Measurements from ENCODE around the gene GUCA2A.

DNA sequence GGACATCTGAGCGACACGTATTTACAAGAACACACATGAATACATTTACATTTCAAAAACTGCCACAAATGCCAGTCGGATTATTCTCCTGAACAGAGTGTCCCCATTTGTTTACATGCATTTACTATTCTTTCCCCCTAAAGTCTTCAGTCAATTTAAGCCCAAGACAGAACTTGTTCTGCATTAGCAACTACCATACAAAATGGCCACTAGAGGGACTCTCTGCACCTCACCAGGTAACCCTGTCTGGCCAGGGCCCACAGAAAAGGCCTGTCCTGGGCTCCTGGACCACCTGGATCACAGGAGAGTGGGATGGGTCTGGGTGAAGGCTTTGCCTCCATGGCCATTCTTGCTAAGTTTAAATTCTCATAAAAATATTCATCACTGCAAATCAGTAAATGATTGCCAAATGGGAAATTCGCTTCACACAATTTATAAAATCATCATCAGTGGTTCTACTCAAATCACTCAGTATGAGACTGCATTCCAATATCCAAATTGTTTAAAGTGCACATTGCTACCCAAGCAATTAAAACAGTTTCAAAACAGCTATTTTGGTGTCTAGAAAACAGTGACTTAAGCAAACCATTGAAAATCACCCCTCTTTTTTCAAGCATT is 12.5 kb upstream of the GUCA2A start:
- TF ChIP-seq, protein P1, sequence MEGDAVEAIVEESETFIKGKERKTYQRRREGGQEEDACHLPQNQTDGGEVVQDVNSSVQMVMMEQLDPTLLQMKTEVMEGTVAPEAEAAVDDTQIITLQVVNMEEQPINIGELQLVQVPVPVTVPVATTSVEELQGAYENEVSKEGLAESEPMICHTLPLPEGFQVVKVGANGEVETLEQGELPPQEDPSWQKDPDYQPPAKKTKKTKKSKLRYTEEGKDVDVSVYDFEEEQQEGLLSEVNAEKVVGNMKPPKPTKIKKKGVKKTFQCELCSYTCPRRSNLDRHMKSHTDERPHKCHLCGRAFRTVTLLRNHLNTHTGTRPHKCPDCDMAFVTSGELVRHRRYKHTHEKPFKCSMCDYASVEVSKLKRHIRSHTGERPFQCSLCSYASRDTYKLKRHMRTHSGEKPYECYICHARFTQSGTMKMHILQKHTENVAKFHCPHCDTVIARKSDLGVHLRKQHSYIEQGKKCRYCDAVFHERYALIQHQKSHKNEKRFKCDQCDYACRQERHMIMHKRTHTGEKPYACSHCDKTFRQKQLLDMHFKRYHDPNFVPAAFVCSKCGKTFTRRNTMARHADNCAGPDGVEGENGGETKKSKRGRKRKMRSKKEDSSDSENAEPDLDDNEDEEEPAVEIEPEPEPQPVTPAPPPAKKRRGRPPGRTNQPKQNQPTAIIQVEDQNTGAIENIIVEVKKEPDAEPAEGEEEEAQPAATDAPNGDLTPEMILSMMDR (conservative IDR thresholded peaks at IDR 0.05; ENCODE audit: low read depth, low read length) = peak; percentile 59
- TF ChIP-seq, protein P2, sequence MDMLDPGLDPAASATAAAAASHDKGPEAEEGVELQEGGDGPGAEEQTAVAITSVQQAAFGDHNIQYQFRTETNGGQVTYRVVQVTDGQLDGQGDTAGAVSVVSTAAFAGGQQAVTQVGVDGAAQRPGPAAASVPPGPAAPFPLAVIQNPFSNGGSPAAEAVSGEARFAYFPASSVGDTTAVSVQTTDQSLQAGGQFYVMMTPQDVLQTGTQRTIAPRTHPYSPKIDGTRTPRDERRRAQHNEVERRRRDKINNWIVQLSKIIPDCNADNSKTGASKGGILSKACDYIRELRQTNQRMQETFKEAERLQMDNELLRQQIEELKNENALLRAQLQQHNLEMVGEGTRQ (IDR thresholded peaks at IDR 0.05; ENCODE audit: low read depth, low read length) = no peak
- TF ChIP-seq RAD21 (IDR thresholded peaks at IDR 0.05; ENCODE audit: low read length) (peak; percentile 58), RCOR1 (IDR thresholded peaks at IDR 0.05; ENCODE audit: insufficient replicate concordance, low read length) (no peak), POLR2A (IDR thresholded peaks at IDR 0.05; ENCODE audit: low read depth, low read length) (no peak), RFX5 (IDR thresholded peaks at IDR 0.05; ENCODE audit: low read depth, low read length) (no peak), MAZ (IDR thresholded peaks at IDR 0.05; ENCODE audit: borderline replicate concordance, low read depth, low read length) (no peak), NFE2L2 (IDR thresholded peaks at IDR 0.05; ENCODE audit: low read depth, low read length) (no peak)

Measured in IMR-90 (cell line).